NK-92 (cell line): Measurements from ENCODE around the gene ZNF311.

ENCODE experiments used
- DNase-seq: peaks from one replicate; lab custom pipeline; 2025; ENCODE audit not compliant: unreplicated experiment; lab: John Stamatoyannopoulos, UW

The ZNF311 gene

GRCh38 chr6:29005183-29005885, at the start of gene ZNF311:
ZNF311 (minus strand) TSS chr6:29005315; CDS start chr6:29003954, 1,361 bp downstream.
- DNase-seq = no peak

- no peak for DNase-seq
Measured at GRCh38 chr6:29051680-29052079, 46.6 kb upstream of the ZNF311 start.

GRCh38 chr6:29045075-29045474, 40.0 kb upstream of the ZNF311 start, which contains the start of gene OR2W1:
OR2W1 (minus strand) TSS chr6:29045175; CDS start chr6:29045175, 0 bp downstream.
- no peak for DNase-seq

- DNase-seq = no peak
Measured at GRCh38 chr6:29035951-29036350, 30.8 kb upstream of the ZNF311 start.

GRCh38 chr6:29028821-29029220, 23.7 kb upstream of the ZNF311 start:
- no peak for DNase-seq

- DNase-seq = no peak
Measured at GRCh38 chr6:29025927-29026585, 20.9 kb upstream of the ZNF311 start.

GRCh38 chr6:29021434-29021833, 16.3 kb upstream of the ZNF311 start:
- DNase-seq = no peak

GRCh38 chr6:29019629-29020028, 14.5 kb upstream of the ZNF311 start:
- no peak for DNase-seq

GRCh38 chr6:29017428-29017802, 12.3 kb upstream of the ZNF311 start:
- no peak for DNase-seq

- DNase-seq = no peak
Measured at GRCh38 chr6:29016559-29017427, 11.7 kb upstream of the ZNF311 start.

- no peak for DNase-seq
Measured at GRCh38 chr6:29014729-29015608, 9.9 kb upstream of the ZNF311 start.

GRCh38 chr6:29011276-29011734, 6.2 kb upstream of the ZNF311 start:
- DNase-seq = no peak

GRCh38 chr6:29009358-29009757, 4.2 kb upstream of the ZNF311 start:
- DNase-seq = no peak

- DNase-seq = no peak
Measured at GRCh38 chr6:29008089-29008488, 3.0 kb upstream of the ZNF311 start.

- no peak for DNase-seq
Measured at GRCh38 chr6:28996844-28997510, 8.1 kb downstream of the ZNF311 start.

GRCh38 chr6:28995093-28995650, 9.9 kb downstream of the ZNF311 start:
- no peak for DNase-seq

- no peak for DNase-seq
Measured at GRCh38 chr6:28988536-28989311, 16.4 kb downstream of the ZNF311 start.

- no peak for DNase-seq
Measured at GRCh38 chr6:28985462-28986164, 19.5 kb downstream of the ZNF311 start.
